HepG2 (cell line): Measurements from ENCODE around the gene FLAD1. TPM values are rescaled to one million over a fixed set of nuclear protein-coding genes. Genes with fewer than 3 reads are reported as not detected.

ENCODE experiments used
- ARNT ChIP-seq: fragments of 450-650 bp; IDR thresholded peaks from 2 replicates; pipeline ENCODE4 v1.6.1; 2017
- BORCS8-MEF2B ChIP-seq: sonication (generic); formaldehyde crosslinking; IDR thresholded peaks from 2 replicates; pipeline ENCODE4 v1.8.0; 2022; ENCODE audit warnings: mild to moderate bottlenecking, missing genetic modification reagents
- EED ChIP-seq: sonication (generic); formaldehyde crosslinking; IDR thresholded peaks from 2 replicates; pipeline ENCODE4 v1.5.0; 2020; ENCODE audit warnings: mild to moderate bottlenecking, missing genetic modification reagents
- ELF4 ChIP-seq: sonication (generic); formaldehyde crosslinking; IDR thresholded peaks from 2 replicates; pipeline ENCODE4 v1.5.0; 2020; ENCODE audit warnings: missing genetic modification reagents, mild to moderate bottlenecking, moderate library complexity, borderline replicate concordance
- GATAD2A ChIP-seq: IDR thresholded peaks from 2 replicates; pipeline ENCODE4 v1.6.1; 2016
- HDAC6 ChIP-seq: fragments of 200-600 bp; sonication (generic); IDR thresholded peaks from 2 replicates; pipeline ENCODE4 v1.7.0; 2017; ENCODE audit warnings: mild to moderate bottlenecking, antibody characterized with exemption, low read length, low read depth
- ISL2 ChIP-seq: sonication (generic); formaldehyde crosslinking; IDR thresholded peaks from 2 replicates; pipeline ENCODE4 v1.5.0; 2020; ENCODE audit warnings: missing genetic modification reagents
- KLF11 ChIP-seq: IDR thresholded peaks from 2 replicates; pipeline ENCODE4 v1.6.1; 2016; ENCODE audit warnings: missing compliant biosample characterization
- LCORL ChIP-seq, 2 experiments: fragments of 450-650 bp in 1 of 2; sonication (generic) in 1 of 2; formaldehyde crosslinking in 1 of 2; IDR thresholded peaks; 2 replicates each; pipeline versions ENCODE4 v1.5.0 to v1.6.1; 2017 to 2020; ENCODE audit warnings: antibody characterized with exemption in 1 of 2, missing genetic modification reagents in 1 of 2
- NCOR1 ChIP-seq: fragments of 200-600 bp; sonication (generic); IDR thresholded peaks from 2 replicates; pipeline ENCODE4 v1.7.0; 2017; ENCODE audit warnings: antibody characterized with exemption, low read length, borderline replicate concordance
- PITX1 ChIP-seq: sonication (generic); formaldehyde crosslinking; IDR thresholded peaks from 2 replicates; pipeline ENCODE4 v1.5.1; 2020; ENCODE audit warnings: mild to moderate bottlenecking, missing genetic modification reagents
- SSRP1 ChIP-seq: IDR thresholded peaks from 2 replicates; pipeline ENCODE4 v1.6.1; 2016; ENCODE audit warnings: control low read depth
- ZNF468 ChIP-seq: sonication (generic); formaldehyde crosslinking; IDR thresholded peaks from 2 replicates; pipeline ENCODE4 v1.8.0; 2022; ENCODE audit warnings: mild to moderate bottlenecking, moderate library complexity, missing genetic modification reagents
- ZNF598 ChIP-seq: sonication (generic); formaldehyde crosslinking; IDR thresholded peaks from 2 replicates; pipeline ENCODE4 v1.5.1; 2020; ENCODE audit warnings: mild to moderate bottlenecking, missing genetic modification reagents, borderline replicate concordance
- ZNF615 ChIP-seq: sonication (generic); formaldehyde crosslinking; IDR thresholded peaks from 2 replicates; pipeline ENCODE4 v1.5.0; 2020; ENCODE audit warnings: mild to moderate bottlenecking, missing genetic modification reagents, borderline replicate concordance
- ZNF660 ChIP-seq: sonication (generic); formaldehyde crosslinking; IDR thresholded peaks from 2 replicates; pipeline ENCODE4 v1.5.1; 2020; ENCODE audit warnings: mild to moderate bottlenecking, low read depth, missing genetic modification reagents, borderline replicate concordance
- ZNF776 ChIP-seq: sonication (generic); formaldehyde crosslinking; IDR thresholded peaks from 2 replicates; pipeline ENCODE4 v1.4.0; 2020; ENCODE audit warnings: mild to moderate bottlenecking, missing genetic modification reagents
- ZNF850 ChIP-seq: sonication (generic); formaldehyde crosslinking; conservative IDR thresholded peaks from 2 replicates; pipeline ENCODE4 v1.9.0; 2021; ENCODE audit warnings: mild to moderate bottlenecking, missing genetic modification reagents
- polyA plus RNA-seq, 8 experiments: library from polyadenylated mRNA; depleted of rRNA in 3 of 8; stranded (reverse) in 7 of 8; unstranded in 1 of 8; fragments of >200 nt; fragmentation: Illumina TruSeq in 4 of 8; extraction: Trizol in 4 of 8; gene quantifications; 2 replicates each; pipeline versions ENCODE4 v1.2.1 to v1.2.3, GENCODE V29; 2011 to 2016; ENCODE audit warnings: low read depth in 4 of 8, missing spikeins in 1 of 8, mixed read lengths in 1 of 8; ENCODE audit not compliant: insufficient read depth in 1 of 8
- total RNA-seq, 5 experiments: library from RNA; depleted of rRNA; stranded (reverse); fragments of >200 nt; fragmentation: Illumina TruSeq; extraction: Trizol; gene quantifications; 2 replicates each; pipeline ENCODE4 v1.2.3, GENCODE V29; 2016; ENCODE audit warnings: low read depth in 1 of 5
- TF ChIP-seq, protein P1 (sequence below): conservative IDR thresholded peaks from 2 replicates; pipeline ENCODE4 v1.6.1; 2018; ENCODE audit warnings: missing genetic modification reagents
- TF ChIP-seq, protein P2 (sequence below): sonication (generic); formaldehyde crosslinking; IDR thresholded peaks from 2 replicates; pipeline ENCODE4 v1.9.0; 2021; ENCODE audit warnings: missing genetic modification reagents, borderline replicate concordance
- TF ChIP-seq, protein P3 (sequence below): sonication (generic); formaldehyde crosslinking; IDR thresholded peaks from 2 replicates; pipeline ENCODE4 v1.5.0; 2020; ENCODE audit warnings: missing genetic modification reagents, mild to moderate bottlenecking, borderline replicate concordance
- TF ChIP-seq, protein P4 (sequence below): sonication (generic); formaldehyde crosslinking; IDR thresholded peaks from 2 replicates; pipeline ENCODE4 v1.4.0; 2020; ENCODE audit warnings: mild to moderate bottlenecking, missing genetic modification reagents
- TF ChIP-seq, protein P5 (sequence below): sonication (generic); formaldehyde crosslinking; IDR thresholded peaks from 2 replicates; pipeline ENCODE4 v1.5.0; 2020; ENCODE audit warnings: mild to moderate bottlenecking, missing genetic modification reagents

Gene FLAD1
- total and polyA plus RNA-seq, 2 of the 13 experiments (the other 11 are each of a cell fraction or from before 2014, with no cell fraction given): 25.9 to 32.8 TPM

DNA sequence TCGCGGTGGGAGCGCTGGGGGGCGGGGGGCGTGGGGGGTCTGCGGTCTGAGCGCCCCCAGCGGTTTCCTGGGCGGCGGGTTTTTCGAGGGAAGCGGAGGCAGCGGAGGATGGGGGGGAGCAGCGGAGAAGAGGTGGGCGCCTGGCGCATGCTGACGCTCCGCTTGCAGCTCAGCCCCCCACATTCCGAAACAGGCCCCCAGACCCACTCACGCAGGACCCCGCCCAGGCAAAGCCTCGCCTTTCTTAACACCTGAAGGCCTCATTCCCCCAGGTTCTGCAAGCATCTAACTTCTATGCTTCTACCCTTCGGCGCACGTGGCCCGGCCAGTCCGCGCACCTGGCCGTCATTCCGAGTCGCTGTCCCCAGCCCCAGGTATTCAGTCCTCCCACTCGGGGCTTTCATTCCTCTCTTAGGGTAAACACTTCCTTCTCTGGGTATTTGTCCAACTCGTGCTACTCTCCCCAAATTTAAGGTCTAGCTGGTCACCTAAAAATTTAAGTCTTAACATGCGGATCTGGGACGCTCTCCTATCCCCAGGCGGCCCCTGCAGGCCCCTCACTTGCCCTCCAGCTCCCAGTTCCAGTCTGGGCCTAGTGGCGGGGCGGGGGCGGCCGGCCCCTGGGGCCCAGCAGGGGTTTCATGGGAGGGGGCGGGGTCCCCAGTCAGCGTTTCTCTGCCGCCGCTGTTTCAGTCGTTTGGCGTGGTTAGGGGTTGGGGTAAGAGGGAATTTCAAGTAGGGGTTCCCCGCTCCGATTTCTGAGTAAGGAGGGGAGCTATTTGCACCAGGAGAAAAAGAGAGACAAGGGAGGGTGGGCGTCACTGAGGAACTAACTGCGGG lies 16.6 kb downstream of the FLAD1 start (continued):
- TF ChIP-seq, protein P1, sequence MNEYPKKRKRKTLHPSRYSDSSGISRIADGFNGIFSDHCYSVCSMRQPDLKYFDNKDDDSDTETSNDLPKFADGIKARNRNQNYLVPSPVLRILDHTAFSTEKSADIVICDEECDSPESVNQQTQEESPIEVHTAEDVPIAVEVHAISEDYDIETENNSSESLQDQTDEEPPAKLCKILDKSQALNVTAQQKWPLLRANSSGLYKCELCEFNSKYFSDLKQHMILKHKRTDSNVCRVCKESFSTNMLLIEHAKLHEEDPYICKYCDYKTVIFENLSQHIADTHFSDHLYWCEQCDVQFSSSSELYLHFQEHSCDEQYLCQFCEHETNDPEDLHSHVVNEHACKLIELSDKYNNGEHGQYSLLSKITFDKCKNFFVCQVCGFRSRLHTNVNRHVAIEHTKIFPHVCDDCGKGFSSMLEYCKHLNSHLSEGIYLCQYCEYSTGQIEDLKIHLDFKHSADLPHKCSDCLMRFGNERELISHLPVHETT (CRISPR knock-in tag): no peak
- TF ChIP-seq EED (no peak), ZNF468 (CRISPR knock-in tag) (no peak), NCOR1 (no peak), ELF4 (CRISPR knock-in tag) (no peak), ZNF615 (CRISPR knock-in tag) (no peak), ZNF660 (CRISPR knock-in tag) (no peak), LCORL (IDR thresholded peaks at IDR 0.05) (no peak), LCORL (CRISPR knock-in tag; IDR thresholded peaks at IDR 0.05) (peak; percentile 61), HDAC6 (no peak), ARNT (no peak), KLF11 (CRISPR knock-in tag) (peak; percentile 55; the same call in 1 of the 2 replicates), SSRP1 (CRISPR knock-in tag) (no peak), GATAD2A (CRISPR knock-in tag) (peak; percentile 57), ZNF850 (CRISPR knock-in tag) (no peak), PITX1 (no peak), ZNF776 (no peak), ISL2 (CRISPR knock-in tag) (no peak), ZNF598 (CRISPR knock-in tag) (0 out of 2 replicates have a peak, but pooled peaks have one; percentile 40), BORCS8-MEF2B (CRISPR knock-in tag) (no peak)
- TF ChIP-seq, protein P2, sequence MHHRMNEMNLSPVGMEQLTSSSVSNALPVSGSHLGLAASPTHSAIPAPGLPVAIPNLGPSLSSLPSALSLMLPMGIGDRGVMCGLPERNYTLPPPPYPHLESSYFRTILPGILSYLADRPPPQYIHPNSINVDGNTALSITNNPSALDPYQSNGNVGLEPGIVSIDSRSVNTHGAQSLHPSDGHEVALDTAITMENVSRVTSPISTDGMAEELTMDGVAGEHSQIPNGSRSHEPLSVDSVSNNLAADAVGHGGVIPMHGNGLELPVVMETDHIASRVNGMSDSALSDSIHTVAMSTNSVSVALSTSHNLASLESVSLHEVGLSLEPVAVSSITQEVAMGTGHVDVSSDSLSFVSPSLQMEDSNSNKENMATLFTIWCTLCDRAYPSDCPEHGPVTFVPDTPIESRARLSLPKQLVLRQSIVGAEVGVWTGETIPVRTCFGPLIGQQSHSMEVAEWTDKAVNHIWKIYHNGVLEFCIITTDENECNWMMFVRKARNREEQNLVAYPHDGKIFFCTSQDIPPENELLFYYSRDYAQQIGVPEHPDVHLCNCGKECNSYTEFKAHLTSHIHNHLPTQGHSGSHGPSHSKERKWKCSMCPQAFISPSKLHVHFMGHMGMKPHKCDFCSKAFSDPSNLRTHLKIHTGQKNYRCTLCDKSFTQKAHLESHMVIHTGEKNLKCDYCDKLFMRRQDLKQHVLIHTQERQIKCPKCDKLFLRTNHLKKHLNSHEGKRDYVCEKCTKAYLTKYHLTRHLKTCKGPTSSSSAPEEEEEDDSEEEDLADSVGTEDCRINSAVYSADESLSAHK: no peak
- TF ChIP-seq, protein P3, sequence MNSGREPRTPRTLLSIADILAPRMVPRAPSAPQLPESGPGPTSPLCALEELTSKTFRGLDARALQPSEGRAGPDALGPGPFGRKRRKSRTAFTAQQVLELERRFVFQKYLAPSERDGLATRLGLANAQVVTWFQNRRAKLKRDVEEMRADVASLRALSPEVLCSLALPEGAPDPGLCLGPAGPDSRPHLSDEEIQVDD (CRISPR knock-in tag): no peak
- TF ChIP-seq, protein P4, sequence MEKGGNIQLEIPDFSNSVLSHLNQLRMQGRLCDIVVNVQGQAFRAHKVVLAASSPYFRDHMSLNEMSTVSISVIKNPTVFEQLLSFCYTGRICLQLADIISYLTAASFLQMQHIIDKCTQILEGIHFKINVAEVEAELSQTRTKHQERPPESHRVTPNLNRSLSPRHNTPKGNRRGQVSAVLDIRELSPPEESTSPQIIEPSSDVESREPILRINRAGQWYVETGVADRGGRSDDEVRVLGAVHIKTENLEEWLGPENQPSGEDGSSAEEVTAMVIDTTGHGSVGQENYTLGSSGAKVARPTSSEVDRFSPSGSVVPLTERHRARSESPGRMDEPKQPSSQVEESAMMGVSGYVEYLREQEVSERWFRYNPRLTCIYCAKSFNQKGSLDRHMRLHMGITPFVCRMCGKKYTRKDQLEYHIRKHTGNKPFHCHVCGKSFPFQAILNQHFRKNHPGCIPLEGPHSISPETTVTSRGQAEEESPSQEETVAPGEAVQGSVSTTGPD (CRISPR knock-in tag): no peak
- TF ChIP-seq, protein P5, sequence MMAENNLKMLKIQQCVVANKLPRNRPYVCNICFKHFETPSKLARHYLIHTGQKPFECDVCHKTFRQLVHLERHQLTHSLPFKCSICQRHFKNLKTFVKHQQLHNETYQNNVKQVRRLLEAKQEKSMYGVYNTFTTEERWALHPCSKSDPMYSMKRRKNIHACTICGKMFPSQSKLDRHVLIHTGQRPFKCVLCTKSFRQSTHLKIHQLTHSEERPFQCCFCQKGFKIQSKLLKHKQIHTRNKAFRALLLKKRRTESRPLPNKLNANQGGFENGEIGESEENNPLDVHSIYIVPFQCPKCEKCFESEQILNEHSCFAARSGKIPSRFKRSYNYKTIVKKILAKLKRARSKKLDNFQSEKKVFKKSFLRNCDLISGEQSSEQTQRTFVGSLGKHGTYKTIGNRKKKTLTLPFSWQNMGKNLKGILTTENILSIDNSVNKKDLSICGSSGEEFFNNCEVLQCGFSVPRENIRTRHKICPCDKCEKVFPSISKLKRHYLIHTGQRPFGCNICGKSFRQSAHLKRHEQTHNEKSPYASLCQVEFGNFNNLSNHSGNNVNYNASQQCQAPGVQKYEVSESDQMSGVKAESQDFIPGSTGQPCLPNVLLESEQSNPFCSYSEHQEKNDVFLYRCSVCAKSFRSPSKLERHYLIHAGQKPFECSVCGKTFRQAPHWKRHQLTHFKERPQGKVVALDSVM (CRISPR knock-in tag): no peak
